ENCODE results near the gene TANGO2.

The TANGO2 gene

GRCh38 chr22:20028855-20029549 lies 8.1 kb downstream of the TANGO2 start:
- Histone ChIP-seq H3K4me1 (ENCODE audit: insufficient read depth, low read length) (no peaks in the 10 kb centered on the region), H3K36me3 (ENCODE audit: insufficient read depth, low read length) (no peaks in the 10 kb centered on the region), H3K9me3 (ENCODE audit: control insufficient read depth, insufficient read depth, low read length) (no peaks in the 10 kb centered on the region), H3K9ac (ENCODE audit: low read depth, low read length) (no peak overlapping the region)

- H3K36me3 ChIP-seq (ENCODE audit: insufficient read depth, low read length) = no peaks in the 10 kb centered on the region
- no peak overlapping the region for H3K9ac ChIP-seq (ENCODE audit: low read depth, low read length)
Measured at GRCh38 chr22:20029550-20030225, 8.8 kb downstream of the TANGO2 start.

GRCh38 chr22:20031732-20032406 lies 11.0 kb downstream of the TANGO2 start:
- H3K4me1 ChIP-seq (ENCODE audit: insufficient read depth, low read length) = no peaks in the 10 kb centered on the region

More at GRCh38 chr22:20029550-20030225, 8.8 kb downstream of the TANGO2 start:
- no peaks in the 10 kb centered on the region for H3K4me1 ChIP-seq (ENCODE audit: insufficient read depth, low read length)
- H3K9me3 ChIP-seq (ENCODE audit: control insufficient read depth, insufficient read depth, low read length) = no peaks in the 10 kb centered on the region

GRCh38 chr22:20032407-20032991 lies 11.6 kb downstream of the TANGO2 start:
- Histone ChIP-seq H3K36me3 (ENCODE audit: insufficient read depth, low read length) (no peaks in the 10 kb centered on the region), H3K9me3 (ENCODE audit: control insufficient read depth, insufficient read depth, low read length) (no peaks in the 10 kb centered on the region), H3K4me1 (ENCODE audit: insufficient read depth, low read length) (no peaks in the 10 kb centered on the region), H3K9ac (ENCODE audit: low read depth, low read length) (no peak overlapping the region)

More at GRCh38 chr22:20031732-20032406, 11.0 kb downstream of the TANGO2 start:
- no peaks in the 10 kb centered on the region for H3K9me3 ChIP-seq (ENCODE audit: control insufficient read depth, insufficient read depth, low read length)
- H3K36me3 ChIP-seq (ENCODE audit: insufficient read depth, low read length) = no peaks in the 10 kb centered on the region
- H3K9ac ChIP-seq (ENCODE audit: low read depth, low read length) = no peak overlapping the region

GRCh38 chr22:20033045-20033706 lies 12.3 kb downstream of the TANGO2 start:
- H3K9ac ChIP-seq (ENCODE audit: low read depth, low read length) = no peak overlapping the region
- H3K36me3 ChIP-seq (ENCODE audit: insufficient read depth, low read length) = no peaks in the 10 kb centered on the region
- no peaks in the 10 kb centered on the region for H3K4me1 ChIP-seq (ENCODE audit: insufficient read depth, low read length)
- H3K9me3 ChIP-seq (ENCODE audit: control insufficient read depth, insufficient read depth, low read length) = no peaks in the 10 kb centered on the region

GRCh38 chr22:20034143-20034542 lies 13.2 kb downstream of the TANGO2 start:
- Histone ChIP-seq H3K36me3 (ENCODE audit: insufficient read depth, low read length) (no peaks in the 10 kb centered on the region), H3K9me3 (ENCODE audit: control insufficient read depth, insufficient read depth, low read length) (no peaks in the 10 kb centered on the region), H3K9ac (ENCODE audit: low read depth, low read length) (no peak overlapping the region), H3K4me1 (ENCODE audit: insufficient read depth, low read length) (no peaks in the 10 kb centered on the region)

GRCh38 chr22:20035375-20036083 lies 14.6 kb downstream of the TANGO2 start:
- Histone ChIP-seq H3K4me1 (ENCODE audit: insufficient read depth, low read length) (no peaks in the 10 kb centered on the region), H3K36me3 (ENCODE audit: insufficient read depth, low read length) (no peaks in the 10 kb centered on the region), H3K9ac (ENCODE audit: low read depth, low read length) (no peak overlapping the region), H3K9me3 (ENCODE audit: control insufficient read depth, insufficient read depth, low read length) (no peaks in the 10 kb centered on the region)

- H3K4me1 ChIP-seq (ENCODE audit: insufficient read depth, low read length) = no peaks in the 10 kb centered on the region
- H3K9me3 ChIP-seq (ENCODE audit: control insufficient read depth, insufficient read depth, low read length) = no peaks in the 10 kb centered on the region
- H3K36me3 ChIP-seq (ENCODE audit: insufficient read depth, low read length) = no peaks in the 10 kb centered on the region
- no peak overlapping the region for H3K9ac ChIP-seq (ENCODE audit: low read depth, low read length)
Measured at GRCh38 chr22:20036084-20036482, 15.2 kb downstream of the TANGO2 start.

- Histone ChIP-seq H3K4me1 (ENCODE audit: insufficient read depth, low read length) (no peaks in the 10 kb centered on the region), H3K9me3 (ENCODE audit: control insufficient read depth, insufficient read depth, low read length) (no peaks in the 10 kb centered on the region), H3K36me3 (ENCODE audit: insufficient read depth, low read length) (no peaks in the 10 kb centered on the region), H3K9ac (ENCODE audit: low read depth, low read length) (no peak overlapping the region)
Measured at GRCh38 chr22:20036535-20037392, 15.9 kb downstream of the TANGO2 start.

GRCh38 chr22:20037419-20037818 lies 16.5 kb downstream of the TANGO2 start:
- no peaks in the 10 kb centered on the region for H3K36me3 ChIP-seq (ENCODE audit: insufficient read depth, low read length)
- H3K4me1 ChIP-seq (ENCODE audit: insufficient read depth, low read length) = no peaks in the 10 kb centered on the region
- H3K9ac ChIP-seq (ENCODE audit: low read depth, low read length) = no peak overlapping the region
- no peaks in the 10 kb centered on the region for H3K9me3 ChIP-seq (ENCODE audit: control insufficient read depth, insufficient read depth, low read length)

GRCh38 chr22:20038574-20038973 lies 17.7 kb downstream of the TANGO2 start:
- no peaks in the 10 kb centered on the region for H3K36me3 ChIP-seq (ENCODE audit: insufficient read depth, low read length)

GRCh38 chr22:20039683-20040325 lies 18.9 kb downstream of the TANGO2 start:
- H3K36me3 ChIP-seq (ENCODE audit: insufficient read depth, low read length) = no peaks in the 10 kb centered on the region
- H3K9ac ChIP-seq (ENCODE audit: low read depth, low read length) = no peak overlapping the region

More at GRCh38 chr22:20038574-20038973, 17.7 kb downstream of the TANGO2 start:
- Histone ChIP-seq H3K4me1 (ENCODE audit: insufficient read depth, low read length) (no peaks in the 10 kb centered on the region), H3K9ac (ENCODE audit: low read depth, low read length) (no peak overlapping the region), H3K9me3 (ENCODE audit: control insufficient read depth, insufficient read depth, low read length) (no peaks in the 10 kb centered on the region)

More at GRCh38 chr22:20039683-20040325, 18.9 kb downstream of the TANGO2 start:
- Histone ChIP-seq H3K4me1 (ENCODE audit: insufficient read depth, low read length) (no peaks in the 10 kb centered on the region), H3K9me3 (ENCODE audit: control insufficient read depth, insufficient read depth, low read length) (no peaks in the 10 kb centered on the region)
